ENCODE data around the gene DHFR. TPM values are rescaled to one million over a fixed set of nuclear protein-coding genes. Genes with fewer than 3 reads are reported as not detected.

The DHFR gene
- total RNA-seq, 3 donors from 2014 or later, result 6.9 to 22.4 (median 10.8) TPM

- Histone ChIP-seq H3K9me3 (no peaks in the 10 kb centered on the region), H3K4me1 (no peaks in the 10 kb centered on the region), H3K4me3 (no peak overlapping the region), H3K36me3 (no peaks in the 10 kb centered on the region), H3K27ac (no peak overlapping the region), H3K27me3 (peaks cover 0 to 6% of the 10 kb centered on the region in 2 donors)
- DNase-seq (ENCODE audit: low spot score in 2 of 2), result no peak
- TF ChIP-seq POLR2AphosphoS5 (IDR thresholded peaks at IDR 0.05) (no peak), CTCF (IDR thresholded peaks at IDR 0.05) (no peak), POLR2A (IDR thresholded peaks at IDR 0.05) (no peak)
- intact Hi-C loops (cut with DNase I; ENCODE audit: low total_unique reads), result no loop called here
Observed at GRCh38 chr5:80577707-80578106, 77.1 kb downstream of the DHFR start.

GRCh38 chr5:80576383-80576782 is 78.4 kb downstream of the DHFR start:
- DNase-seq (ENCODE audit: low spot score in 2 of 2), result no peak
- intact Hi-C loops (cut with DNase I; ENCODE audit: low total_unique reads), result no loop called here
- no peaks in the 10 kb centered on the region for H3K9me3 ChIP-seq
- H3K4me3 ChIP-seq, result no peak overlapping the region
- TF ChIP-seq POLR2AphosphoS5 (IDR thresholded peaks at IDR 0.05) (no peak), CTCF (IDR thresholded peaks at IDR 0.05) (no peak), POLR2A (IDR thresholded peaks at IDR 0.05) (no peak)
- peaks cover 0 to 8% of the 10 kb centered on the region in 2 donors for H3K27me3 ChIP-seq
- H3K36me3 ChIP-seq, result no peaks in the 10 kb centered on the region
- H3K27ac ChIP-seq, result no peak overlapping the region
- no peaks in the 10 kb centered on the region for H3K4me1 ChIP-seq

Other genes starting within 250 kb of the DHFR start
- gene ZFYVE16, start 246.9 kb downstream of the DHFR start, total RNA-seq, result 10 to 100 TPM; 28.0 to 61.9 (median 50.5) TPM
- gene FAM151B, start 166.9 kb downstream of the DHFR start, total RNA-seq, result 1 to 10 TPM; 2.7 to 7.3 (median 5.2) TPM
- not detected for gene ANKRD34B, start 84.7 kb downstream of the DHFR start, total RNA-seq
- 10 to 100 TPM; 20.0 to 21.4 (median 21.3) TPM for gene MSH3, start 331 bp downstream of the DHFR start, total RNA-seq

Measured in breast epithelium (tissue), 4 donors.